ENCODE results near the gene CSF1R.

Gene CSF1R

DNA sequence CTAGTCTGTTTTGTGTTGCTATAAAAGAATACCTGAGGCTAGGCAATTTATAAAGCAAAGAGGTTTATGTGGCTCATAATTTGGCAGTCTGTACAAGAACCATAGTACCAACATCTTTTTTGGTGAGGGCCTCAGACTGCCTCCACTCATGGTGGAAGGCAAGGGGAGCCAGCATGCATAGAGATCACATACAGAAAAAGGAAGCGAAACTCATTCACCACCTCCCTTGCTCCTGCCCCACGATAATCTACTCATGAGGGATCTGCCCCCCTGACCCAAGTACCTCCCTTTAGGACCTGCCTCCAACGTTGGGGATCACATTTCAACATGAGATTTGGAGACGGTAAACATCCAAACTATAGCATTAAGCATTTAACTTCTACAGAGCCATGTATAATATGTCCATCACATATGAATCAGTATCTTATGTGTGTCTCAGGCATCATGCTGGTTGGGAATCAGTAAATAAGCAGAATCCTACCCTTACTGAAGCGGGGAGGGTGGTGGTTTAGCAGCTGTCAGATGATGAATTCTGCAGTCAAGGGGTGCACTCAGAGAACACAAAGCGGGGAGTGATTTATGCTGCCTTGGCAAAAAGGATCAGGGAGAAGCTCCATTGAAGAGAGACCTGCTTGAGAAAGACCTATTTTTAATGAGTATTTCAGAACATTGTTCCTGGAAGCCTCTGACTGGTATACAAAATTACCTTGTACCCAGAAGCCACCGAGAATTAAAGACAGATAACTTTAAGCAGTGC is 51.0 kb downstream of the CSF1R start:
- in situ Hi-C loops (cut with HindIII; ENCODE audit: low sequenced_read_pairs): no loop called here

DNA sequence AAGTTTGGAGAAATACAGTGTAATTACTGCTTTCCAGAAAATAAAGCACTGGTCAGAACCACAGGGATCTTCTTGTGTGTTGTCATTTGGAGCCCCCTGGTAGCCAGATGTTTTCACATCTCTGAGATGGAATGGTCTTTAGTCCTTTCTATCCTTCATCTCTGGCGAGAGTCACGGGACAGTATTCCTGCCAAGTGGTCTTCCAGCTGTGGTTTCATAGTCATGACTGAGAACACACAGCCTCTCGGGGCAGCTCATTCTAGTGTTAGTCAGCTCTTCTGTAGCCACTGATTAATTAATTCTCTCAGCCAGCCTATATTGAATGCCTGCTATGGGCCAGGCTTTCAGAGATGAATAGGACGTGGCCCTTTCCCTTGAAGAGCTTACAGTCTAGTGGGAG is 51.7 kb downstream of the CSF1R start:
- in situ Hi-C loops (cut with HindIII; ENCODE audit: low sequenced_read_pairs): no loop called here

DNA sequence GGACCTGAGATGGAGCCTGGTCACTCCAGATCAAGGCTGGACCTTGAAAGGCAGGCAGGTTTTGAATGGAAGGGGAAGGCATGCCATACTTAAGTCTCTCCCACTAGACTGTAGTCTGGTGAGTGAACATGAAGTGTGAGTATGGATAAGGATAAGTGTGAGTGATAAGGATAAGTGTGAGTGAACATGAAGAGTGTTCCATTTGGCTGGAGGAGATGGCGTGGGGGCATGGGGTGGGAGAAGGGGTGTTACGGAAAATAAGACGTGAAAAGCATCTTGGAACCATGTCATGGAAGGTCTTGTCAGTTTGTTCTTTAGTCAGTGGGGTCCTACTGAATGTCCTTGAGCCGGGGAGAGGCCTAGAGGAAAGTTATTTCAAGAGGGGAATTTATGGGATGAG is 53.0 kb downstream of the CSF1R start:
- in situ Hi-C loops (cut with HindIII; ENCODE audit: low sequenced_read_pairs): no loop called here

GRCh38 chr5:150028047-150028446 is 58.3 kb downstream of the CSF1R start:
- in situ Hi-C loops (cut with HindIII; ENCODE audit: low sequenced_read_pairs): loop anchor here (5.0 kb wide), 1 partner anchor 34 kb away; no protein-coding TSS in a partner anchor

- in situ Hi-C loops (cut with HindIII; ENCODE audit: low sequenced_read_pairs): loop anchor here (5.0 kb wide), 1 partner anchor 36 kb away; no protein-coding TSS in a partner anchor
Measured at GRCh38 chr5:150026682-150027172, 59.6 kb downstream of the CSF1R start.

DNA sequence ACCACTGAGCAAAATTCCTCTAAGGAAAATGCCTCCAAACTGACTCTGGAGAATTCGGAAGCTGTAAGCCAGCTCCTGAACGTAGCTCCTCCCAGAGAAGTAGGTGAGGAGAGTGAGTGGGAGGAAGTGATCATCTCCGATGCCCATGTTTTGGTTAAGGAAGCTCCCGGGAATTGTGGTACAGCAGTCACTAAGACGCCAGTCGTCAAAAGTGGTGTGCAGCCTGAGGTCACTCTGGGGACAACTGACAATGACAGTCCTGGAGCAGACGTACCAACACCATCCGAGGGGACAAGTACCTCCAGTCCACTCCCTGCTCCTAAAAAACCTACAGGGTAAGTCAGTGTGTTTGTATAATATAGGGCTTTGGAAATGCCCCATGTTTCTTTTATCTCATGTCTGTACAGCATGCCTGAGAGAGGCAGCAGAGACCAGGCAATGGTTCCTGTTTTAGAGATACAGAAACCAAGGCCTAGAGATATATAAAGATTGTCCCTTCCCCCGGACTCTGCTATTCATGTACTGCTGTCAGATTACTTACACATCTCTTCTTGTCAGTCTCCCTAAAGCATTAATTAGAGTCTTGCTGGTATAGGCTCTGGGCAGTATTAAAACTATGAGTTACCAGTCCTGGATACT is 61.9 kb downstream of the CSF1R start:
- in situ Hi-C loops (cut with HindIII; ENCODE audit: low sequenced_read_pairs): no loop called here

DNA sequence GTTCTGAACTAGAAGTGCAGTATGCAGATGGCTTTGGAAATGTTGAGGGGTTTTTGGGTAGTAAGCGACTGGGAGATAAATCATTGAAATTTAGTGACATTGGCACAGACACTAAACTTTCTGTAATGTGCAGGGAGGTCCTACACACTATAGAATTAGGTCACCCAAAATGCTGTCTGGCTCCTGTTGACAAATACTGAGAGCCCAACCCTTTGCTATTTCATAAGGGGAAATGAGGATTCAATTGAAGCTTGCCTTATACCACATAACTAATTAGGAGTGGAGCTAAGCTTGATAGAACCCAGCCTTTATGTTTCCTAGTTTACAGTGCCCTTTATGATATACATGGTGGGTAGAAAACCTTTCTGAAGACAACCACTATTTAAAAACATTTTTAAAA is 63.2 kb downstream of the CSF1R start:
- in situ Hi-C loops (cut with HindIII; ENCODE audit: low sequenced_read_pairs): no loop called here

GRCh38 chr5:150022681-150023080 is 63.7 kb downstream of the CSF1R start:
- in situ Hi-C loops (cut with HindIII; ENCODE audit: low sequenced_read_pairs): no loop called here

DNA sequence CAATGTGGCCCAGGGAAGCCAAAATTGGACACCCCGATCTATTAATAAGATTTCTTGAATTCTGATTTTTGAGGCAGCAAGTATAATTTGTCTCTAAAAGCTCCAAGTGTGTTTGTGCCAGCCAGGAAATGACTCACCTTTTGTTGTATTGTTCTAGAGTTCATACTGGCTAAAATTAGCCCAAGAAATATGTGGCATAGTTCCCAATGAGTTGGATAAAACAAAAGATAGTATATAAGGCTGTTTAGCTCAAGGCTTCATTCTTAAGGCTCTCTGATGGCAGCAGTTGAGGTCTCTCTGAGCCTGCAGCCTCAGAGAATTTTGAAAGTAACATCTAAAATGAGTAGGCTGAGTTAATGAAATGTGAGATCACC is 64.2 kb downstream of the CSF1R start:
- in situ Hi-C loops (cut with HindIII; ENCODE audit: low sequenced_read_pairs): no loop called here

DNA sequence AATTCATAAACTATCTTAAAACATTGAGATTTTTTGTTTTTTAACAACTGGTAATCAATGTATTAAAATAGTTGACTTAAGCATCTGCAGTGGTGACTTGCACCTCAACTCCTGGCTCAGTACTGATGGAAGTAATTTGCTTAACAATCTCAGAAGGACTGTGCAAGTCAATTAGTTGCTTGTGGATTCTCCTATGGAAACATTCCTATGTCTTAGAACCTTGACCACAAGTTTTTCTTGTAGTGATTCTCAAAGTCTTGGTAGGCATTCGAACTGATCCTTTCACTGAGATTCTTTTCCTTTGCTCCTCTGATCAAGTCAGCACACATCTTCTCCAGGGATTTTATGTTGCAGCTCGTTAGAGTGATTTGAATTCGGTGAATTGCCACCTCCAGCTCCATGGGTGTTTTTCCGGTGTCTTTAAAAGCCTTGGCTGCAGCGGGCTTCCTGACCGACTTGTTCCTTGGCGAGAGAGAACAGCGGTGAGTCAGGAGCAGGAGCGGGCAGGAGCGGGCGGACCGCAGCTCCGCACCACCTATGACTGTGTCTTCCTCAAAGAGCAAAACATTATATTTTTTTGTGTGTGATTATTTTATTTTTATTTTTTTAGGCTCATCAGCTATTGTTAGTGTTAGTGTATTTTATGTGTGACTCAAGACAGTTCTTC is 64.7 kb downstream of the CSF1R start:
- in situ Hi-C loops (cut with HindIII; ENCODE audit: low sequenced_read_pairs): no loop called here

- in situ Hi-C loops (cut with HindIII; ENCODE audit: low sequenced_read_pairs): no loop called here
Measured at GRCh38 chr5:150020249-150020648, 66.1 kb downstream of the CSF1R start.

DNA sequence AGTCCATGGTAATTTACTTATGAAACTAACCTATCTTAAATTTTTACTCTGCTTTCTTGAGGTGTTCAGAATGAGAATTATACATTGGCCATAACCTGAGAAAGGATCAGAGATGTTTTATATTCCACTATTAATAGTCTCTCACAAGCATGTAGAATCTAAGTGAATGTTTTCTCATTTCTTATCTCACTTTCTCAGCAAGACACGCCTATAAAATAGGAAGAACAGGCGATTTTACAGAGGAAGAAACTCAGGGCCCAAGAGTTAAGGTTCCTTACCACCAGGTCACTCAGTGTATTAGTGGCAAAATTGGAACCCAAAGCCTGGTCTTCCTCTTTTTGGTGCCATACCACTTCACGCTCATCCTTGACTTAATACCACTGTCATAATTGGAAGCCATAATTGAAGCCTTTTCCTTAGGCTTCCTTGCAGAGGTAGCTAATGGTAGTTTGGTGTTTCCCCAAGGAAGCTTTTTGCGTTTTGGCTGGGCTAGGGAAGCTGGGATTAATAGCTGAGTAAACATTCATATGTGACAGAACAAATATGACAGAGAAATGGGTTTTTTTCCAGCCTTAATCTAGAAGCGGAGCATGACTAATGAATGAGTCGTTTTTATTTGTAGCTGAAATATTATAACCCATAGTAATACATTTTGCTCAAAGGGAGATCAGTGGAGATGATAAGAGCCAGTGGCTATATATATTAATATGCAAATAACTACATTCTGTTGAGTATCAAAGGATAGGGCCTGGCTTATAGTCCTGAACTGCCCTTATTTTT is 68.9 kb downstream of the CSF1R start:
- in situ Hi-C loops (cut with HindIII; ENCODE audit: low sequenced_read_pairs): no loop called here

GRCh38 chr5:150016537-150016936 is 69.8 kb downstream of the CSF1R start:
- in situ Hi-C loops (cut with HindIII; ENCODE audit: low sequenced_read_pairs): no loop called here

GRCh38 chr5:150015415-150015814 is 70.9 kb downstream of the CSF1R start:
- in situ Hi-C loops (cut with HindIII; ENCODE audit: low sequenced_read_pairs): no loop called here

GRCh38 chr5:150014456-150014855 is 71.9 kb downstream of the CSF1R start:
- in situ Hi-C loops (cut with HindIII; ENCODE audit: low sequenced_read_pairs): no loop called here

DNA sequence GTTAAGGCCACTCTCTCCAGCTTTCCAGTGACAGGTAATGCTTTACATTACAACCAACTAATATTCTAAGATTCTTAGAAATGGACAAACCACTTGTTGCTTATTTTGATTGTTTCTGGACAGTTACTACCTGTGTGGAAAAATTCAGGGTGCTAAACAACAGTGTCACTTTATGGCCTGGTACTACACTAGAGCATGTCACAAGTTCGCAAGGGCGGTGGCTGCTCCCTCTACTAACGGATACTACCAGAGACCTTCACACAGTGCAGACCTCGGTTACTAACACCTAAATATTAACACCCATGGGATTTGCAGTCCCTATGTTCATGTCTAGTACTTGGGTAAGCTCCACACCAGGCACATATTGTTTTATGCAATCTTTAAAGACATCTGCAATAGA is 72.4 kb downstream of the CSF1R start:
- in situ Hi-C loops (cut with HindIII; ENCODE audit: low sequenced_read_pairs): no loop called here

DNA sequence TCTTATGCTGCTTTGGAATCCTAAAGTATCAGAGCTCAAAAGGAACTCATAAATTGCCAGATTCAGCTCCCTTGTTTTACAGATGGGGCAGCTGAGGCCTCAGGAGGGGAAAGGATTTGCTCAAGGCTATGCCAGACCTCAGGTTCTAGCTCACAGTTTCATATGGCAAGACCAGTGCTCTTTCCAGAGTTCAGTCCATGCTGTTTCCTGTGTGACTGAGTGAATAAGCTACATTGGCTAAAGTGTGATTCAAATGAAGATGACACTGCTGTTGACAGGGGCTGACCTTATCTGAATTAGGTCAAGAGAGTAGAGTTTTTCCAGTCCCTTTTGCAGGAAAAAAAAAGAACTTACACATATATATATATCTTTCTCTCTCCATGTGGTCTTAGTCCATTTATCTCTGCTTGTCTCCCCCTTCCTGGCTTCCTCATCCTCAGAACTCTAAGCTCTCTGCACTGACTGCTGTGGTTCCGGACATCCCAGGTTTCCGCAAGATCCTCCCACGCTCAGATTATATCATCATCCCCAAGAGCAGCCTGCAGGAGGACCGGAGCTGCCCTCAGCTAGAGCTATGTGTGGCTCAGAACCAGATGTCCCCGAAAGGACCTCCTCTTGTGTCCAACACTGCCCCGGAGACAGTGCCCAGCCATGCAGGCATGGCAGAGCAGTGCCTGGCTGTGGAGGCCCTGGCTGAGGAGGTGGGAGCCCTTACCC is 76.5 kb downstream of the CSF1R start:
- in situ Hi-C loops (cut with HindIII; ENCODE audit: low sequenced_read_pairs): no loop called here

DNA sequence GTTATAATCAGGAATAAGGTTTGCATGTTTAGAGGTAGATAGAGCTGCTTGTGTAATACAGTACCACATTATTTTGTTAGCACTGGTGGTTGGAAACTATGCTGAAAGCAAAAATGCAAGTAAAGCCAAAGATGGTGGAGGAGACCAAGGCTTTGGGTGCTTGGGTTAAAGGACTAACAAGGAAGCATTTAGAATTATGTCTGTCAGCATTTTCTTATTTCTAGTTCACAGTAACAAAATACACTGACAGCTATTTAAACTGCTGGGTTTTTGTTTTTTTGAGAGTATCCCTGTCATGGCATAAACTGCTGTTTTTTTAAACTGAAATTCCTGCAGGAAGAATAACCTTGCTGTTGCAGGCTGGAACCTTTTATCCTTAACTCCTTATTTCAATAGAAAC is 79.3 kb downstream of the CSF1R start:
- in situ Hi-C loops (cut with HindIII; ENCODE audit: low sequenced_read_pairs): no loop called here

- in situ Hi-C loops (cut with HindIII; ENCODE audit: low sequenced_read_pairs): no loop called here
Measured at GRCh38 chr5:150006318-150006717, 80.0 kb downstream of the CSF1R start.

All from DLD1 (cell line).